ENCODE results near the gene ATP11B.
A peak's percentile ranks its signal among the peaks of the same experiment; 100 is the strongest.

The ATP11B gene

DNA sequence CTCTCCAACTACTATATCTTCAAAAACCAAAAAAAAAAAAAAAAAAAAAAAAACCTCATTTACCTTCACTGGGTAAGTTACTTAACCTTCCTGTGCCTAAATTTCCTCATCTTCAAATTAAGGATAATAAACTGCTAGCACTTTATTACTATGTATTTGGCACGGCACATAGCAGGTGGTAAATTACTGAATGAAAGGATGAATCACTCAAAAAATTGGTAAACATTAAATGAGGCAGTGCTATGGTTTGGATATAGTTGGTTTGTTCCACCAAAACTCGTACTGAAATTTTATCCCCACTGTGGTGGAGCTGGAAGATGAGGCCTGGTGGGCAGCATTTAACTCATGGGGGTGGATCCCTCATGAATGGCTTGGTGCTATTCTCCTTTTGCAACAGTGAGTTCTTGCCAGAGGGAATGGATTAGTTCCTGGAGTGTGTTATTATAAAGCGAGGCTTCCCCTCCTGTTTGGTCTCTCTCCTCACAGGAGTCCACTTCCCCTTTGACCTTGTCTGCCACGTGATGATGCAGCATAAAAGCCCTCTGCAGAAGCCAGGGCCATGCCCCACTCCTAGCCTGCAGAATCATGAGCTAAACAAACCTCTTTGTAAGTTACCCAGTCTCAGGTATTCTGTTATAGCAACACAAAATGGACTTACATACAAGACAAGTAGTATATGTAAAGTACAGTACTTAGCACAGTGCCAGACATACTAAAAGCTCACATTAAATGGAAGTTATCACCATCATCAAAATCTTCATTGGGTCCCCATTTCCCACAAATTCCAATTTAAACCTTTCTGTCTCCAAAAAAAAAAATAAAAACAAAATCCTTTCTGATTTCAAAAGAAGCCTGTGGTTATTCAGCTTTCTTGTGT, 166.4 kb downstream of the ATP11B start:
- no peak for DNase-seq (ENCODE audit: low spot score)
- TF ChIP-seq, protein P1, sequence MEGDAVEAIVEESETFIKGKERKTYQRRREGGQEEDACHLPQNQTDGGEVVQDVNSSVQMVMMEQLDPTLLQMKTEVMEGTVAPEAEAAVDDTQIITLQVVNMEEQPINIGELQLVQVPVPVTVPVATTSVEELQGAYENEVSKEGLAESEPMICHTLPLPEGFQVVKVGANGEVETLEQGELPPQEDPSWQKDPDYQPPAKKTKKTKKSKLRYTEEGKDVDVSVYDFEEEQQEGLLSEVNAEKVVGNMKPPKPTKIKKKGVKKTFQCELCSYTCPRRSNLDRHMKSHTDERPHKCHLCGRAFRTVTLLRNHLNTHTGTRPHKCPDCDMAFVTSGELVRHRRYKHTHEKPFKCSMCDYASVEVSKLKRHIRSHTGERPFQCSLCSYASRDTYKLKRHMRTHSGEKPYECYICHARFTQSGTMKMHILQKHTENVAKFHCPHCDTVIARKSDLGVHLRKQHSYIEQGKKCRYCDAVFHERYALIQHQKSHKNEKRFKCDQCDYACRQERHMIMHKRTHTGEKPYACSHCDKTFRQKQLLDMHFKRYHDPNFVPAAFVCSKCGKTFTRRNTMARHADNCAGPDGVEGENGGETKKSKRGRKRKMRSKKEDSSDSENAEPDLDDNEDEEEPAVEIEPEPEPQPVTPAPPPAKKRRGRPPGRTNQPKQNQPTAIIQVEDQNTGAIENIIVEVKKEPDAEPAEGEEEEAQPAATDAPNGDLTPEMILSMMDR (conservative IDR thresholded peaks at IDR 0.05; ENCODE audit: low read depth): no peak
- CTCF ChIA-PET: interaction anchor here (0.6 to 0.7 kb wide), 2 partner anchors 65 to 97 kb away, joined by 3 read pairs; no protein-coding TSS in a partner anchor
- POLR2A ChIA-PET (ENCODE audit: low non-redundant PET): no interaction called here
- no peak overlapping the region for H3K27ac ChIP-seq

DNA sequence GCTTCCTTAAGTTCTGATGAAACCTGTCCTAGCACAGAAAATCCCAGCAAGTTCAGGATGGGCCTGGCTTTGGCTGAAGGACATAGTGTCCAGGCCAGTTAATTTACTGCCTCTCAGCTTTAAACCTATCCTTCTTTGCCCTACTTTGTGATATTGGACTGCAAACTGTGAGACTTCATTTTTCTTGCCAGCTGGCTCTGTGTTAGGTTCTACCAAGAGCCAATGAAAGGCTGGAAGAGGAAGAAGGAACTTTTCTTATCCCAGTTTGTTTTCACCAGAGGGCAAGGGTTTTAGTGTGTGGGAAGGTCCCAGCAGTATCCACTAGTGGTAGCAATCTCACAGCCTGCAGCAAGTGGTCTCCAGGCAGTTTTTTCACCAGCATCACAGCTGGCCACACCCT, 168.9 kb downstream of the ATP11B start:
- POLR2A ChIA-PET (ENCODE audit: low non-redundant PET): no interaction called here
- CTCF ChIA-PET: interaction anchor here (1.6 kb wide), 1 partner anchor 17 kb away, joined by 6 read pairs; no protein-coding TSS in a partner anchor
- no peak overlapping the region for H3K27ac ChIP-seq
- TF ChIP-seq, protein P1 (conservative IDR thresholded peaks at IDR 0.05; ENCODE audit: low read depth): no peak
- DNase-seq (ENCODE audit: low spot score): no peak

DNA sequence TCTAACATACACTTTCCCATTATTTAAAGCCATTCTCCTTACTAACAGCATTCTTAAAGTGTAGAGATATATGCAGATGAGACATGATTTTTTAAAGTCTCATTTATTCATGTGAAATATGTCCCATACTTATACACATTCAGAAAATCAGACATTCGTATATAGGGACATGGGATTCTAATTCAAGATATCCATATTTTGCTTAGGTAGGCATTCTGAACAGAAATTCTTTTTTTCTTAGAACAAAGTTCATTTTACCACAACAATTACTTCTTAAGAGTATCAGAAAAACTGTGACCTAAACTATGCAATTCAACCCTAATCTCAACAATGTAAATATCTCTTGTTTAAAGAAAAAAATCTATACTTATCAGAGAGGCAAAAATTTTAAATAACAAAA, 170.9 kb downstream of the ATP11B start:
- no peak overlapping the region for H3K27ac ChIP-seq
- no peak for DNase-seq (ENCODE audit: low spot score)
- TF ChIP-seq, protein P1 (conservative IDR thresholded peaks at IDR 0.05; ENCODE audit: low read depth): no peak
- ChIA-PET CTCF (no interaction called here), POLR2A (ENCODE audit: low non-redundant PET) (no interaction called here)

DNA sequence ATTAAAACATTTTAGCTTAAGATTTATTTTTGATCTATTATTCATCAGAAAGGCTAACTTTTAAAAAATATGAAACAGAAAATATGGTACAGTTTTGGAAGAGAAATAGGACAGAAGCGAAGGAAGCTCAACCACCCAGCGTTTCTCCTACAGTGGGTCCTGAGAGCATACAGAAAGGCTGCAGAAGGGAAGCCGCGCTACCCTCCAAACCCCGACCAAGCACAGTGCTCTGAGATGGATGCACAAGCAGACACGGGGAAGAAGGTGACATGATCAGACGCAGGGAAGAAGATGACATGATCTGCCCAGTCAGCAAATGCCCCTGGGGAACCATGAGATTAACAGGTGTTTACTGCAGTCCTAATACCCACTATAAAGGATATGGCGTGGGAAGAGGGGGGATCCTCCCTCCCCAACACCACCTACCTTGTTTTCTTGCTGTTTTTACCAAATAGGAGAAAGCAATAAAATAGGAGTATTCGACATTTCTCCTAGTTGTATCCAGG, 172.6 kb downstream of the ATP11B start:
- no peak for DNase-seq (ENCODE audit: low spot score)
- ChIA-PET CTCF (no interaction called here), POLR2A (ENCODE audit: low non-redundant PET) (no interaction called here)
- H3K27ac ChIP-seq: no peak overlapping the region
- TF ChIP-seq, protein P1 (conservative IDR thresholded peaks at IDR 0.05; ENCODE audit: low read depth): no peak

DNA sequence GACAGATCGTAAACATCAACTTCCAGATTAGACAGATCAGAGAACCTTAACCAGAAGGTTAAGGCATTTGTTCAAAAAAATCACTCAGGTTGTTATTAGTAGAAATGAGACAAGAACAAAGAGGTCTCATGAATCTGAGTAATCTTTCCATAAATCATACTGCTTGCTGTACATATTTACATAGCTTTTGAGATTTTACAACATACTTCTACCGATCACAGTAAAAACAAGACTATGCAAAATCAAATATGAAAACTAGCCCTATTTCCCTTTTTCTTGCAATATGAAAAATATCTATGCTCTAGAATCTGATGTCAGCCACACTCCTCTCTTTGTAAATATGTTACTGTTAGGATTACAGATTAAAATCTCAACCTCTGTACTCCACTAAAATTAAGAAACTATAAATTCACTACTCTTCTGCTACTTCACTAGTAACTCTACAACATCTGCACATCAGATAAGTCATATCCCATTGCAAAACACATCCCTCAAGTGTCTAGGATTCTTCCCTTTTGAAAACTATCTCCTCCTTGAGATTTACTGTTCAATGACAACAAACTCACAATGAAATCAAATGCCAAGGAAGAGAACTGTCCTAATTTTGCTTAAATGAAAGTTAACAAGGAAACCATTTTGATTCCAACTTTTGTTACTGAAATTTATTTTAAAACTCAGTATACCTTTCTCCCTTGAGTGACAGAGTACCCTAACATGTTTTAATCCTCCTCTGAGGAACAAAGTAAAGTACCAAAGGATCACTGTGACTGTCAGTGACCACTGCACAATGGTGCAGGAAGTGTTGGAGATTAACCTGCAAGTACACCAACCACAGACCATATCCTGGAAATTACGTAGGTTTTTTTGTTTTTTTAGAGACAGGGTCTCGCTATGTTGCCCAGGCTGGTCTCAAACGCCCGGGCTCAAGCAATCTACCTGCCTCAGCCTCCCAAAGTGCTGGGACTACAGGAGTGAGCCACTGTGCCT, 174.2 kb downstream of the ATP11B start:
- TF ChIP-seq, protein P1 (conservative IDR thresholded peaks at IDR 0.05; ENCODE audit: low read depth): no peak
- DNase-seq (ENCODE audit: low spot score): no peak
- CTCF ChIA-PET: no interaction called here
- no peak overlapping the region for H3K27ac ChIP-seq
- POLR2A ChIA-PET (ENCODE audit: low non-redundant PET): no interaction called here

DNA sequence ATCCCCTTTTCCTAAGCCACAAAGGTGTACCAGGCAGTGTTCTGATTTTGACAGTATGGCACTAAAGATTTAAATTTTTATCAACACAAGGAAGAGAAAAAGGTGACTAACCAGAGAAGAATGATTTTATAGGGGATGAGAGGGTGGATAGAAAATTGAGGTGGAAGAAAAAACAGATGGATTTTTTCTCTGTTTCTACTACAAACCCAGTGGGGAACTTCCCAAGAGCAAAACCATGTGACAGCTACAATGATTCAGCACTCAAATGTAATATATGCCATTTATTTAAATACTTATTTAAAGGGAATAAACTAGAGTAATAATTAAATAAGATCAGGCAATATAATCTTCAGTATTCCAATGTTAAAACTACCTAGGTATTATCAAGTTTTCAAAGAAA, 176.0 kb downstream of the ATP11B start:
- peak; percentile 34 for DNase-seq (ENCODE audit: low spot score)
- ChIA-PET POLR2A (ENCODE audit: low non-redundant PET) (no interaction called here), CTCF (no interaction called here)
- H3K27ac ChIP-seq: no peak overlapping the region
- TF ChIP-seq, protein P1 (conservative IDR thresholded peaks at IDR 0.05; ENCODE audit: low read depth): no peak
